CD4-positive, alpha-beta T cell treated with Interleukin-10 for 1 hour (primary cell): Measurements from ENCODE around the gene HOXA5.

Experiments
- DNase-seq: peaks from one replicate; pipeline ENCODE4 v3.0.0-alpha.2; 2020

Gene HOXA5

DNA sequence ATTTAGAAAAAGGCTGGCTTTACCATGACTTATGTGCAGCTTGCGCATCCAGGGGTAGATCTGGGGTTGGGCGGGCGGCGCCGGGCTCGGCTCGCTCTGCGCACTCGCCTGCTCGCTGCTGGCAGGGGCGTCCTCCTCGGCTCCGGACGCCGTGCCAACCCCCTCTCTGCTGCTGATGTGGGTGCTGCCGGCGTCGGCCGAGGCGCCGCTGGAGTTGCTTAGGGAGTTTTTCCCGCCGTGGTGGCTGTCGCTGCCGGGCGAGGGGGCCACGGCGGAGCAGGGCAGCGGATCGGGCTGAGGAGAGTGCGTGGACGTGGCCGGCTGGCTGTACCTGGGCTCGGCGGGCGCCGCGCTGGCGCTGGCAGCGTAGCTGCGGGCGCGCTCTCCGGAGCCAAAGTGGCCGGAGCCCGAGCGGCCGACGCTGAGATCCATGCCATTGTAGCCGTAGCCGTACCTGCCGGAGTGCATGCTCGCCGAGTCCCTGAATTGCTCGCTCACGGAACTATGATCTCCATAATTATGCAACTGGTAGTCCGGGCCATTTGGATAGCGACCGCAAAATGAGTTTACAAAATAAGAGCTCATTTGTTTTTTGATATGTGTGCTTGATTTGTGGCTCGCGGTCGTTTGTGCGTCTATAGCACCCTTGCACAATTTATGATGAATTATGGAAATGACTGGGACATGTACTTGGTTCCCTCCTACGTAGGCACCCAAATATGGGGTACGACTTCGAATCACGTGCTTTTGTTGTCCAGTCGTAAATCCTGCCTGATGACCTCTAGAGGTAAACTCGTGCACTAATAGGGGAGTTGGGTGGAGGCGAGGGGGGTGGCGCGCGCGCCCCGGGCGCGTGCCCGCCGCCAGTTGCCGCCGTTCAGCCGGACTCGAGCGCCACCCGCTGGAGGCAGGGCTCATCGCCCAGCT, at the start of gene HOXA5:
TSS of gene HOXA5 (minus strand) at position 659 of the 927 bp plus-strand sequence. CDS start at position 585, 74 bp downstream.
- no peak for DNase-seq

DNA sequence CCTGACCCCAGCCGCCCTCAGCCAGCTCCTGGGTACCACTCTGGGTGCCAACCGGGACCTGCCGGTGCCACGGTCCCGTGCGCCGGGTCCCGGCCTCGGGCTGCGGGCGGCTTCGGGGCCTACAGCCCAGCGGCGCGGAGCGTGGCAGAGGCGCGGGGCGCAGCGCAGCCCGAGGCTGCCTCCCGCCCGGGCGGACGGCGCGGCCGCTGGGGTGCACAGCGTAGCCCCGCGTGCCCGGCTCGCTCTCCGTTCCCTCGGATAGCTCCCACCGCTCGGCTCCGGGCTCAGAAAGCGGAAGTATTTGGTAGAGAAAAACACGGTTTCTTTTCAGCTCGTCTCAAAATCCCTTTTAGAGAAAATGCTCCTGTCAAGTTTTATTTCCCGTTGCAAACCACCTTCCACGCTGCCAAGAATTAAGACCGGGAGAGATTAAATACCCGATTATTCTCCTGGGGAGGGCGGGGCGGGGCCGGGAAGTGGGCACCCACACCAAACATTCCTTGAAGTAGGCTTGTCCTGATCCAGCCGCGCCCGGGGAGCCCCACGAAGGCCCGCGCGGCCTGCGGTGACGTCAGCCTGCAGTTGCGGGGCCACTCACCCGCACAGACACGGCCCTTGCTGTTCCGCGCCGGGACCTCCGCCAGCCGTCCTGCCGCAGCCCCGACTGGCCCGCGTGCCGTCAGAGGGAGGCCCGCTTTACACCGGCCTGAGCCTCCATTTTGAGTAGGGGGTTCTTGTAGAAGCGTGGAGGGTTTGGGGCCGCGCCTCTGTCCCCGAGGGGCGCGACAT, 49.3 kb upstream of the HOXA5 start:
- no peak for DNase-seq

DNA sequence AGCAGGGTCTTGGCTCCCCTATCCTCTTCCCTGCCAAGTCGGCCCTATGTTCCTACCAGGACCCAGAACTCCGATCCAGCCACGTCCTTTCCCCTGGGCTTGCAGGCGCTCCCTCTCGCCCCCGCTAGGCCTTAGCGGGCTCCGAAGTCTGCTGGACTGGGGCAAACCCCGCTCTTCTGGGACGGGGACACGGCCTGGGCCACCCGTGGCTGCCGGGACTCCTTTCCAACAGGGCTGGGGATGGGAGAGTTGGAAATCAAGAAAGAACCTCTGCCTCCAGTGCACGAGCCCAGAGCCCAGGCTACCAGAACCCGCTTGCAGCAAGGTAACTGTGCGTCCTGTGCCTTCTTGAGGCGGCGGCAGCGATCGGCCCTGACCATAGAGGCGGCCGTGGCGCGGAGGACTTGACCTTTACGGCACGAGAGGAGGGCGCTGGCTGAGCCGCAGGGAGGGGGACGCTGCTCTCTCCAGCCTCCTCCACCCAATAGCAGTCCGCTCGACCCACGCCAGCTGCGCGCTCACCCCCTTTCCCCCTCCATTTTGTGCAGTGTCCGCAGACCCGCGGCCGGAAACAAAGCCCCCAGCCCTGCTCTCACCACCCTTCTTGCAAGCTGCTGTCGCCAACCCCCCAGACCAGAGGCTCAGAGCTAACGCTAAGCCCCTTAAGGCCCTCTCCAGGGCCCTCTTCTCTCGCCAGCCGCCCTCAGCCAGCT, 48.5 kb upstream of the HOXA5 start:
- no peak for DNase-seq

DNA sequence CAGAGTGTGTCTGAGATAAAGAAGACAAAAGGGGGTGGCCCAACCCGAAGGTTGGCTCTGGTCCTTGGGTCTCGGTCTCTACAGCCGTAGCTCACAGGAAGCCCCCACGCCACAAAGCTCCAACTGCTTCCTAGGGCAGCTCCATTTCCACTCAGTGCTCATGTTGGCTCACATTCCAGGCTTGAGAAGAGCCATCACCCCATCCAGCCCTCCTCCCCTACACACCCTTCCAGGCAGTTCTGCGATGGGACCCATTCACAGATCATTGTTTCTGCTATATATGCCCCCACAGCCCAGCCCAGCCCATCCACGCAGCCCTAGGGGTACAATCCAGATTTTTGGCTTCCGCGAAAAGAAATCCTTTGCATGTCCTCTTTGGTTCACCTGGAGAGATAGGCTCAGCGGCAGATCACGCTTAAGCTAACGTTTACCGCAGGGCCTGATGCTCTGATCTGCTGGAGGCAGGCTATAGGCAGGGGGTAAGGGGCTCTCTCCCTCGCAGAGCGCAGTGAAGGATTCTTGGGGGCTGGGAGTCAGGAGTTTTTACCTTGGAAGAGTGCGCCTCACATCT, 47.8 kb upstream of the HOXA5 start:
- DNase-seq: no peak

- no peak for DNase-seq
Measured at GRCh38 chr7:27189997-27190748, 46.7 kb upstream of the HOXA5 start.

- no peak for DNase-seq
Measured at GRCh38 chr7:27189295-27189996, 46.0 kb upstream of the HOXA5 start.

DNA sequence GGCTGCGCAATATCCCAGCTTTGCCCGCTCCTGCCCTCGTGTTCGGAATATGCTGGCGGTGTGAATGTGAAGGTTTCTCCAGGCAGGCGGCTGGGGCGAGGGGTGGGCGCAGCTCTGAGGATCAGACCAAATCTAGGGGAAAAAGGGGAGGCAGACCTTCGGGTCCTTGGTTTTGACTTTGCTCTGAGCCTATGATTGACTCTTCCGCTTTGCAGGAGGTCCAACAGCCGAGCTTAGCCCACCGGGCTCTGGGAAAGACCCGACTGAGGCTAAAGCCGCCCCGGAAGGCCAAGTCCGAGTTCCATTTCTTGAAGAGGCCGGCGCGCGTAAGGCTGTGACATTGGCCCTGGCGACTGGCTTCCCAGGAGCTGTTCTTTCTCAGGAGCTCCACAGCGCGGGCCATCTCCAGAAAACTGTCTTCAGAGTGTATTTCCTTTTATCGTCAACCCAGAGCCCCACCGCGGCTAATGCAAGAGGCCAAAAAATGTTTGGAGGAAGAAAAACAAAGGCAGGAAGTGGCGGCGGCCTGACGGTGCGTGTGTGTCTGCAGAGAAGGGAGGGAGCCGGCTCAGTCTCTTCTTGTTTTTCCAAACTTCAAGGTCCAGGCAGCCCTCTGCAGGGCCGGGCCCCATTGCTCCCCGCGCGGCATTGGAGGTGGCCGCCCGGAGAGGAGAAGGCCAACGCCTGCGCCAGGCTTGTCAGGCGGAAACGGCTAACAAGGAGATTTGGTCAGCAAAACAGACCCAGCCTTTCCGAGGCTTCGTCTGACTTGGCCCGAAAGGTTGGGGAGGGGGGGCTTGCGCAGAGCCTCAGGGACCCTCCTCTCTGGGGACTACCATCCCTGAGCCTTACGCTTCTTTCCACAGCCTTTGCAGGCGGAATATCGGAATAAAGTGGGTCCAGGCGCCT, 45.2 kb upstream of the HOXA5 start:
- peak; percentile 41 for DNase-seq

GRCh38 chr7:27187475-27188385, 44.2 kb upstream of the HOXA5 start:
- no peak for DNase-seq

- no peak for DNase-seq
Measured at GRCh38 chr7:27186668-27187474, 43.4 kb upstream of the HOXA5 start.

GRCh38 chr7:27185854-27186667, 42.6 kb upstream of the HOXA5 start:
- no peak for DNase-seq

GRCh38 chr7:27185013-27185853, 41.8 kb upstream of the HOXA5 start, which contains the start of gene HOXA11:
Gene HOXA11, minus strand, starts transcription at chr7:27185232. Its CDS starts 88 bp downstream, at chr7:27185144.
- DNase-seq: no peak

GRCh38 chr7:27184337-27185012, 41.0 kb upstream of the HOXA5 start:
- DNase-seq: peak; percentile 33

DNA sequence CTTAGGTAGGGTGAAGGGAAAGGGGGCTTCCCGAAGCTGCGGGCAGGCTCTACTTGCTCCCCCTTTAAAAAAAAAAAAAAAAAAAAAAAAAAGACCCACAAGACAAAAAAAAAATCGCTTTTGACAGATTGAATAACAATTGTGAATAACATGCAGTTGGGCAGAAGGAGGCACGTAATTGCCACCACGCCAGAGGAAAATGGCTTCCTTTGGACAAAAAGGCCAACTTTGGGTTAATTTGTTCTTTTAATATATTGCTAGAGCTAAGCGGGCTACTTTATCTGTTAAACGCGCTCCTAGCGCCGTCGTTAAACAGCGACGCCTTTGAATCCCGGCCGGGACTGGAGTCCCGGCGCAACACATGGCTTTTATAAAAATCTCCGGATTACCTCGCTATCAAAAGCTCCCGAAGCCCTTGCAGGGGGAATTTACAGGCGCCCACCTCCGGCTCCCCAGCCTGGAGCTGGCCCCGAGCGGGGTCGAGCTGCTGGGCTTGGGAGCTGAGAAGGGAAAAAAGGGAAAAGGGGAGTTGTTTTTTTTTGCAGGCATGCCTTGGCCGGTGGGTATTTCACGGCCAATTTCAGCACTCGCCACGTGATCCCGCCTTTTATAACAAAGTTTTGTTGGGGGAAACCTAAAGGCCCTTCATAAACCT, 40.3 kb upstream of the HOXA5 start:
- no peak for DNase-seq

- DNase-seq: no peak
Measured at GRCh38 chr7:27182861-27183681, 39.6 kb upstream of the HOXA5 start.
